HG02973 (cell line): ENCODE measurements around the gene RETREG1.

Experiments used
- ATAC-seq: cut with Tn5 transposase; IDR thresholded peaks from one replicate; pipeline ENCODE4 v1.9.1; 2021; ENCODE audit warnings: moderate library complexity; ENCODE audit not compliant: unreplicated experiment

RETREG1 gene

GRCh38 chr5:16585041-16585667, 31.6 kb downstream of the RETREG1 start:
- peak; percentile 53 for ATAC-seq

- no peak for ATAC-seq
Observed at GRCh38 chr5:16582081-16582480, 34.7 kb downstream of the RETREG1 start.

- no peak for ATAC-seq
Observed at GRCh38 chr5:16580382-16580781, 36.4 kb downstream of the RETREG1 start.

GRCh38 chr5:16579142-16579847, 37.5 kb downstream of the RETREG1 start:
- no peak for ATAC-seq

DNA sequence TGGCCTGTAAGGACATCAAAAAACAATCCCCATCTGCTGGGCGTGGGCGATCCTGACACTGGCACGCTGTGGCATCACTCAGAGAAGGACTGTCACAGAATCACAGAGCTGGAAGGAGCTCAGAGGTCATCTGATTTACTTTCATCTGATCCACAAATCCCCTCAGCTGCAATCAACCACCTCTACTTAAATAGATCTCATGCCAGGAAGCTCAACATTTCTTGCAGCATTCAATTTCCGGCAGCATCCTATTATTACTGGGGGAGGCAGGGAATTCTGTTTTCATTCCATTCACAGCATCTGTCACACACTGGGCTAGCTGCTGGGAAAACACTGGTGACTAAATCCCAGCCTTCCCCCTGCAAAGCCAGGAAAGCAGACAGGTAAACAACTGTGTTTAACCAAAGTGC, 38.3 kb downstream of the RETREG1 start:
- ATAC-seq = no peak

DNA sequence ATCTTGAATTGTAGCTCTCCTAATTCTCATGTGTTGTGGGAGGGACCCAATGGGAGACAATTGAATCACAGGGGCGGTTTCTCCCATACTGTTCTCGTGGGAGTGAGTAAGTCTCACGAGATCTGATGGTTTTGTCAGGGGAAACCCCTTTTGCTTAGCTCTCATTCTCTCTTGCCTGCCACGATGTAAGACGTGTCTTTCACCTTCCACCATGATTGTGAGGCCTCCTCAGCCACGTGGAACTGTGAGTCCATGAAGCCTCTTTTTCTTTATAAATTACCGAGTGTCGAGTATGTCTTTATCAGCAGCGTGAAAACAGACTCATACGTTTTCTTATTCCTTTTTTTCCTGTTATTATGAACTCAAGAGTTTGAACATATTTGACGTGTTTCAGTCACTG, 39.1 kb downstream of the RETREG1 start:
- ATAC-seq = no peak

- ATAC-seq = no peak
Observed at GRCh38 chr5:16574789-16575721, 41.7 kb downstream of the RETREG1 start.

- ATAC-seq = no peak
Observed at GRCh38 chr5:16573401-16573800, 43.4 kb downstream of the RETREG1 start.

DNA sequence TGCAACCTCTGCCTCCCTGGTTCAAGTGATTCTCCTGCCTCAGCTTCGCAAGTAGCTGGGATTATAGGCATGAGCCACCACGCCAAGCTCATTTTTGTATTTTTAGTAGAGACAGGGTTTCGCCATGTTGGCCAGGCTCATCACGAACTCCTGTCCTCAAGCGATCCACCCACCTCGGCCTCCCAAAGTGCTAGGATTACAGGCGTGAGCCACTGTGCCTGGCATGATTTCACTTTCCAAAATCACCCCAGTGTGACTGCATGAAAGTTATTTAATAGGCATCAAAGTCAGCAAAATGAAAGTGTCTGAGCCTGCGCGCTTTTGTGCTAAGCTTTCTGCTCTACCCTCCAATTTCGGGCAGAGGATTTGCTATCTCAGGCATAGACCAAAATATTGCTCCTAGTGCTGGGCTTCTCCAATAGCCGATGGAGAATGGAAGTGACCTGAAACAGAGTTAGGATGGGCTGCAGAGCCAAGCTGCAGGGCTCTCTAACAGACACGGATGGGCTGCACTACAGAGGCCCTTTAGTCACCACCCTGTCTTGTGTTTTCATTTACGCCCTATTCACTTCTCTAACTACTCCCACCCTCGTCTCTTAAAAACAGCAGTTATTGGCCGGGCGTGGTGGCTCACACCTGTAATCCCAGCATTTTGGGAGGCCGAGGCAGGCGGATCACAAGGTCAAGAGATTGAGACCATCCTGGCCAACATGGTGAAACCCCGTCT, 44.3 kb downstream of the RETREG1 start:
- no peak for ATAC-seq

DNA sequence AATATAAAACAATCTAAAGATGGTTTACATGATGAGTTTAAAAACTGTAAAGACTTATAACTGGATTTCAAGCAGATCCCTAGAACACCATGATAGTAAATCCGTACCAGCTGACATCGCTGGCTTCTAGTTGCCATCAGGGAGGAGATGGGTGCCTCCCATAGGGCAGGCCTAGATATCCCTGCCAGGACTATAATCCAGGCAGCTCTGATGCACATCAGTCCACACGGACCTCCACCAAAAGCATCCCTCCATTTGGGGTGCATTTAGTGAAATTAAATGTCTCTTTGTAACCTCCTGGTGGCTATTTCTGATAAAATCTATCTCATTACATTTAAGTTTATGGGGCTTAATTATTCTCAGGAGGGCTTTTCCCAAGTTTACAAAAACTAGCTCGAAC, 45.8 kb downstream of the RETREG1 start:
- ATAC-seq = no peak

GRCh38 chr5:16570121-16570815, 46.5 kb downstream of the RETREG1 start:
- no peak for ATAC-seq

DNA sequence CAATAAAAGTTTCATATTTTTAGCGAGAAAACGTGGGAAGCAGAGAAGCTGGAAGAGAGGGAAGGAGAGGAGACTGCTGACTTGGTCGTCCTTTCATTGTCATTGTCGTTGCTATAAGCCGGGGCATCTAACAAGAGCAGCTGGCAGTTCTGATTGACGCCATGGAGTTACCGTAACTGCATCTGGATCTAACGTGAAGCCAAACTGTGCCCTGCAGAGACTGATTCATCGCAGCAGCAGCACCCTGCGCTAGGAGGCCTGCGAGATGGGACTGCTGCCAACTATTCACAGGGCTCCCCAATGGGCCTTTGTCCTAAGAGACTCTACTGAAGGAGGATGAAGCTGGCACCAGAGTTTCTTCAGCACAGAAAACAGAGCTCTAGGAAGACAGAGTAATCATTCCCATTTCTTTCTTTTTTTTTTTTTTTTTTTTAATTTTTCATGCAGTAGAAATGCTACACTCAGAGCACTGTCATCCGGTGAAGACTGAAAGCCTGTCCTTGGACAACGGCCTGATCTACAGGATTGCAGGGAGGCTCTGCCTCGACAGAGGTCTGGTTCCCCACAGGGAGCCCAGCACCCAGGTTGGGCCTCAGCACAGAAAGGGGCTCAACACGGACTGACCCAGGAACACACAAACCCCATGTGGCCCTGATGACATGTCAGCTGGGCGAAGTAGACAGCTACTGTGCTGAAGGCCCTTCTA, 47.8 kb downstream of the RETREG1 start:
- ATAC-seq = no peak

DNA sequence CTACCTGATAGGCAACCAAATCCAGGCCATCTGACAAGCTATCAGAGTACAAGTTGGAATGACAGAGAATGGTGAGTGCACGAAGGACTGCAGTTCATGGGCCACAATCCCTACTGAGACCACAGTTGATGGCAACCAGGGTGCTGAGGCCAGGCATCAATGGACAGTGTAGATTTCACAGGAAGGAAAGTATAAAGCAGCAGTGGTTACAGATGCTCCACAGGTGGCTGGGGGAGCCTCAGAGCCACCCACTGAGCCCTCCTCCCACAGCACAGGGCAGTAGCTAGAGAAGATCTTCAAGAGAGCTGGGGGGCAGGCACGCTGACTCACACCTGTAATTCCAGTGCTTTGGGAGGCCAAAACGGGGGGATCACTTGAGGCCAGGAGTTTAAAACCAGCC, 49.4 kb downstream of the RETREG1 start:
- no peak for ATAC-seq

GRCh38 chr5:16565118-16565517, 51.7 kb downstream of the RETREG1 start:
- ATAC-seq = no peak

DNA sequence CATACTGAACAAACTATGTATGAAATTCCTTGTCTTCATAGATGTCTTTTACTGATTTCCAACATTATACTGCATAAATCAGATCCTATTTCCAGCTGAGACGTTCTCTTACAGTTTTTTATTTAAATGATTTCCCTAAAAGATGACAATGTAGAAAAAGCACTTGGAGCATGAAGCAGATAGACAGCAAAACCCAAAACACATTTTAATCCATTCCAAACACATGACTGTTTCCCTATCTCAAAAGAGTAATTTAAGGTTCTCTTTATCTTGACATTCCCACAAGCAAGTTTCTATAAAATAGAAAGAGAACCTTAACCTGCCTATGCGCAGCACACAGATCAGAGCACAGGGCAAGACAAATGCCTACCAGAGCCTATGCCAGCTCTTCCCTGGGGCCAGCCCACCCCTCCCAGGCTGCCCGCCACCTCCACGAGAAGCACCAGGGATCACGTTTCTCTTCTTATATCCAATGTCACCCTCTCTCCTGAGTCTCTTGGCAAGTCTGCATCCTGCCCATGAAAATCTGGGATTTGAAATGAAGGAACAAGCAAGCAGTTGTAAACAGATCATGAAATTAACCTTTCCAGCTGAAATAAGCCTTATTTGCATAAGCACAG, 52.4 kb downstream of the RETREG1 start:
- ATAC-seq = no peak

DNA sequence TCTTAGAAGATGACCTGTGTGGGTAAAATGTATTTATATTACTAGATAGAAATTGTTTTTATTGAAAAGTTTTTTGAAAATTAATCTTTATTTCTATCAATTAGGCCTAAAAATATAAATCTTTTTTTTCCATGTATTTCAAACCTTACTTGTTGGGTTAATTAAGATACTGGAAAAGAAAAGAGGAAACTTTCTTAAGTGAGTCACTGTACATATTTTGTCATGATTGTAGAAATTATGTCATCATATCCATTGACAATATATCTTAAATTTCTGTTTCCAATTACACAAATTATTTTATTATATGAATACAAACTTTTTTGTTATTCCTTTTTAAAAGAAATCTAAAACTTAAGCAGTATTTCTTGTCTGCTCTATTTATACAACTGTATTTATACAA, 53.1 kb downstream of the RETREG1 start:
- no peak for ATAC-seq

DNA sequence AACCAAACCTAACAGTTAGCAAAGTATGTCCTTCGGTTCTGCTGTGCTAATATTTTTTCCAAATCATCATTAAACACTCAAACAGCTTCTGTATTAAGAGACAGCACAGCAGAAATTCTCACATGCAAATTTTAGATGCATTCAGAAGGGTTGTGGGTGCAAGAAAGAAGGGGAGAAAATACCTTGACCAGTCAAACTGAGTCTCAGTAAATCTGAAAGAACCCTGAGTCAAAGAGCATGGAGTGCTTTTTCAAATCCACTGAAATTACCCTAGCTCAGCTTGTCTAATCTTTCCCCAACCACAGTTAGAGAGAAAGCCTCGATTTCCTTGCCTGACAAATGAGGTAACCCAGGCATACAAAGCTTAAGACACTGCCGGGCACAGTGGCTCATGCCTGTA, 55.1 kb downstream of the RETREG1 start:
- ATAC-seq = no peak

DNA sequence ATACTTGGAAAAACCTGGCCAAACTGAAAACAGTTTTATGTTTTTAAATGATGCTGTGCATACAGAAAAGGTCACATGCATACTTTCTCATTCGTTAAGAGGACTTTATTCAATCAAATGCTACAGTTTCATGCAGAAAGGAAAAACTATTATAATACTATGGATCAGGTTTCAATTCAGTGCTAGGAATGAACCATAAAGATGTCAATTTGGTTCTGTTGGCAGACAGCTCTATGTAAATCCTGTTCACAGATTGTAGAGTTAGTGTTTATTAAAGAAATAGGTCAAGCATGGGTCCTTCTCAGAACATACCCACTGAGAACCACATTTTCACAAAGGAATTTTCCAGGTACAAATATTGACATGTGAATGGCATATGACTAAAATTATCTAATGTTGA, 57.1 kb downstream of the RETREG1 start:
- ATAC-seq = no peak

DNA sequence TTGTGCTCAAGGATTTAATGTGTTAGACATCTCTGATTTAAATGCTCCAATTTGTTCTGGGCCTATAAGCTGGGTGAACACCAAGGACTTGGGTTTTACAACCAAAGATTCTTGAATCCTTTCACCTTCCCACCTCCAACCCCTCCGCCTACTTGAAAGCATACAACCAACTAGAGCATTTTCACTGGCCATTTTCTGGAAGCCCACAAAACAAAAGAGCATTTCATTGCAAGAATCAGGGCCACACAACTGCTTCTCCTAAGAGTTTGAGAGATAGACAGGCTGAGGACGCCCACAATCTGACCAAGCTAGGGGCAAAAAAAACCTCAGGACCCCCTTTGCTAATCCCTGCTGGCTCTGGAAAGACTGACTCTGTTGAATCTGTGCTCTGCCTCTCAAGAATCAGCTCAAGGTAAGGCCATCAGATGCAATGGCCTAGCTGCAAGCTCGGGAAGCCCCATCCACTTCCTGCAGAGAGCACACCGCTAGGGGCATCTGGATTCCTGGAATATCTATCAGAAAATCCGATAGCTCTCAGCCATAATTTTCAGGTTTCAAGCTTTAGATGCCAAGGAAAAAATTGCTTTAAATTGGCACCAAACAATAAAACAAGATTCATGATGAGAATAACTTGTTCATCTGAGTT, 57.7 kb downstream of the RETREG1 start:
- no peak for ATAC-seq
